ENCODE results near the gene FHOD3.

FHOD3 gene

GRCh38 chr18:36724169-36724568 lies 426.7 kb downstream of the FHOD3 start:
- H3K4me3 ChIP-seq (ENCODE audit: low read depth in 1 of 2, low read length in 2 of 2): peak overlapping the region in 1 of 2 donors; percentile 43
- peaks cover 0 to 7% of the 10 kb centered on the region in 2 donors for H3K4me1 ChIP-seq (ENCODE audit: control insufficient read depth in 1 of 2, insufficient read depth in 2 of 2, low read length in 2 of 2)
- H3K27ac ChIP-seq (ENCODE audit: low read length): no peak overlapping the region

GRCh38 chr18:36724591-36725001 lies 427.1 kb downstream of the FHOD3 start:
- Histone ChIP-seq H3K4me3 (ENCODE audit: low read depth in 1 of 2, low read length in 2 of 2) (peak overlapping the region in 1 of 2 donors; percentile 43), H3K4me1 (ENCODE audit: control insufficient read depth in 1 of 2, insufficient read depth in 2 of 2, low read length in 2 of 2) (peaks cover 0 to 7% of the 10 kb centered on the region in 2 donors), H3K27ac (ENCODE audit: low read length) (no peak overlapping the region), H3K27me3 (ENCODE audit: low read depth, low read length) (no peaks in the 10 kb centered on the region), H3K9me3 (ENCODE audit: control insufficient read depth in 1 of 2, low read length in 2 of 2) (no peaks in the 10 kb centered on the region), H3K36me3 (ENCODE audit: control insufficient read depth in 1 of 2, insufficient read depth in 2 of 2, low read length in 2 of 2) (peaks cover 0 to 5% of the 10 kb centered on the region in 2 donors)

More at GRCh38 chr18:36724169-36724568, 426.7 kb downstream of the FHOD3 start:
- H3K9me3 ChIP-seq (ENCODE audit: control insufficient read depth in 1 of 2, low read length in 2 of 2): no peaks in the 10 kb centered on the region
- H3K36me3 ChIP-seq (ENCODE audit: control insufficient read depth in 1 of 2, insufficient read depth in 2 of 2, low read length in 2 of 2): peaks cover 0 to 4% of the 10 kb centered on the region in 2 donors
- H3K27me3 ChIP-seq (ENCODE audit: low read depth, low read length): no peaks in the 10 kb centered on the region

- Histone ChIP-seq H3K36me3 (ENCODE audit: control insufficient read depth in 1 of 2, insufficient read depth in 2 of 2, low read length in 2 of 2) (peaks cover 0 to 15% of the 10 kb centered on the region in 2 donors), H3K4me1 (ENCODE audit: control insufficient read depth in 1 of 2, insufficient read depth in 2 of 2, low read length in 2 of 2) (peaks cover 0 to 7% of the 10 kb centered on the region in 2 donors), H3K27me3 (ENCODE audit: low read depth, low read length) (no peaks in the 10 kb centered on the region), H3K27ac (ENCODE audit: low read length) (no peak overlapping the region), H3K9me3 (ENCODE audit: control insufficient read depth in 1 of 2, low read length in 2 of 2) (no peaks in the 10 kb centered on the region), H3K4me3 (ENCODE audit: low read depth in 1 of 2, low read length in 2 of 2) (no peak overlapping the region)
Observed at GRCh38 chr18:36728345-36728744, 430.8 kb downstream of the FHOD3 start.

GRCh38 chr18:36729197-36729596 lies 431.7 kb downstream of the FHOD3 start:
- peaks cover 0 to 23% of the 10 kb centered on the region in 2 donors for H3K36me3 ChIP-seq (ENCODE audit: control insufficient read depth in 1 of 2, insufficient read depth in 2 of 2, low read length in 2 of 2)
- peaks cover 0 to 7% of the 10 kb centered on the region in 2 donors for H3K4me1 ChIP-seq (ENCODE audit: control insufficient read depth in 1 of 2, insufficient read depth in 2 of 2, low read length in 2 of 2)
- no peak overlapping the region for H3K27ac ChIP-seq (ENCODE audit: low read length)
- H3K9me3 ChIP-seq (ENCODE audit: control insufficient read depth in 1 of 2, low read length in 2 of 2): no peaks in the 10 kb centered on the region
- H3K27me3 ChIP-seq (ENCODE audit: low read depth, low read length): no peaks in the 10 kb centered on the region
- no peak overlapping the region for H3K4me3 ChIP-seq (ENCODE audit: low read depth in 1 of 2, low read length in 2 of 2)

- H3K27me3 ChIP-seq (ENCODE audit: low read depth, low read length): no peaks in the 10 kb centered on the region
- H3K36me3 ChIP-seq (ENCODE audit: control insufficient read depth in 1 of 2, insufficient read depth in 2 of 2, low read length in 2 of 2): peaks cover 0 to 31% of the 10 kb centered on the region in 2 donors
- no peaks in the 10 kb centered on the region for H3K9me3 ChIP-seq (ENCODE audit: control insufficient read depth in 1 of 2, low read length in 2 of 2)
- H3K4me3 ChIP-seq (ENCODE audit: low read depth in 1 of 2, low read length in 2 of 2): no peak overlapping the region
- no peak overlapping the region for H3K27ac ChIP-seq (ENCODE audit: low read length)
- no peaks in the 10 kb centered on the region for H3K4me1 ChIP-seq (ENCODE audit: control insufficient read depth in 1 of 2, insufficient read depth in 2 of 2, low read length in 2 of 2)
Observed at GRCh38 chr18:36732264-36732663, 434.8 kb downstream of the FHOD3 start.

GRCh38 chr18:36733150-36733549 lies 435.6 kb downstream of the FHOD3 start:
- Histone ChIP-seq H3K27me3 (ENCODE audit: low read depth, low read length) (no peaks in the 10 kb centered on the region), H3K4me1 (ENCODE audit: control insufficient read depth in 1 of 2, insufficient read depth in 2 of 2, low read length in 2 of 2) (no peaks in the 10 kb centered on the region), H3K9me3 (ENCODE audit: control insufficient read depth in 1 of 2, low read length in 2 of 2) (no peaks in the 10 kb centered on the region), H3K36me3 (ENCODE audit: control insufficient read depth in 1 of 2, insufficient read depth in 2 of 2, low read length in 2 of 2) (peaks cover 0 to 31% of the 10 kb centered on the region in 2 donors), H3K4me3 (ENCODE audit: low read depth in 1 of 2, low read length in 2 of 2) (no peak overlapping the region), H3K27ac (ENCODE audit: low read length) (no peak overlapping the region)

- no peaks in the 10 kb centered on the region for H3K4me1 ChIP-seq (ENCODE audit: control insufficient read depth in 1 of 2, insufficient read depth in 2 of 2, low read length in 2 of 2)
- H3K27me3 ChIP-seq (ENCODE audit: low read depth, low read length): no peaks in the 10 kb centered on the region
- no peak overlapping the region for H3K27ac ChIP-seq (ENCODE audit: low read length)
- peaks cover 0 to 26% of the 10 kb centered on the region in 2 donors for H3K36me3 ChIP-seq (ENCODE audit: control insufficient read depth in 1 of 2, insufficient read depth in 2 of 2, low read length in 2 of 2)
- H3K9me3 ChIP-seq (ENCODE audit: control insufficient read depth in 1 of 2, low read length in 2 of 2): no peaks in the 10 kb centered on the region
- H3K4me3 ChIP-seq (ENCODE audit: low read depth in 1 of 2, low read length in 2 of 2): no peak overlapping the region
Observed at GRCh38 chr18:36734596-36734995, 437.1 kb downstream of the FHOD3 start.

GRCh38 chr18:36735130-36735529 lies 437.6 kb downstream of the FHOD3 start:
- Histone ChIP-seq H3K9me3 (ENCODE audit: control insufficient read depth in 1 of 2, low read length in 2 of 2) (no peaks in the 10 kb centered on the region), H3K4me1 (ENCODE audit: control insufficient read depth in 1 of 2, insufficient read depth in 2 of 2, low read length in 2 of 2) (no peaks in the 10 kb centered on the region), H3K36me3 (ENCODE audit: control insufficient read depth in 1 of 2, insufficient read depth in 2 of 2, low read length in 2 of 2) (peaks cover 0 to 26% of the 10 kb centered on the region in 2 donors), H3K27me3 (ENCODE audit: low read depth, low read length) (no peaks in the 10 kb centered on the region), H3K27ac (ENCODE audit: low read length) (no peak overlapping the region), H3K4me3 (ENCODE audit: low read depth in 1 of 2, low read length in 2 of 2) (no peak overlapping the region)

- H3K4me3 ChIP-seq (ENCODE audit: low read depth in 1 of 2, low read length in 2 of 2): no peak overlapping the region
- no peaks in the 10 kb centered on the region for H3K9me3 ChIP-seq (ENCODE audit: control insufficient read depth in 1 of 2, low read length in 2 of 2)
- H3K4me1 ChIP-seq (ENCODE audit: control insufficient read depth in 1 of 2, insufficient read depth in 2 of 2, low read length in 2 of 2): no peaks in the 10 kb centered on the region
- no peaks in the 10 kb centered on the region for H3K27me3 ChIP-seq (ENCODE audit: low read depth, low read length)
- H3K36me3 ChIP-seq (ENCODE audit: control insufficient read depth in 1 of 2, insufficient read depth in 2 of 2, low read length in 2 of 2): peaks cover 0 to 31% of the 10 kb centered on the region in 2 donors
- H3K27ac ChIP-seq (ENCODE audit: low read length): no peak overlapping the region
Observed at GRCh38 chr18:36736094-36736493, 438.6 kb downstream of the FHOD3 start.

GRCh38 chr18:36737316-36737715 lies 439.8 kb downstream of the FHOD3 start:
- Histone ChIP-seq H3K27ac (ENCODE audit: low read length) (no peak overlapping the region), H3K4me3 (ENCODE audit: low read depth in 1 of 2, low read length in 2 of 2) (no peak overlapping the region), H3K27me3 (ENCODE audit: low read depth, low read length) (no peaks in the 10 kb centered on the region), H3K4me1 (ENCODE audit: control insufficient read depth in 1 of 2, insufficient read depth in 2 of 2, low read length in 2 of 2) (no peaks in the 10 kb centered on the region), H3K9me3 (ENCODE audit: control insufficient read depth in 1 of 2, low read length in 2 of 2) (no peaks in the 10 kb centered on the region), H3K36me3 (ENCODE audit: control insufficient read depth in 1 of 2, insufficient read depth in 2 of 2, low read length in 2 of 2) (peaks cover 0 to 38% of the 10 kb centered on the region in 2 donors)

- no peaks in the 10 kb centered on the region for H3K4me1 ChIP-seq (ENCODE audit: control insufficient read depth in 1 of 2, insufficient read depth in 2 of 2, low read length in 2 of 2)
- no peak overlapping the region for H3K4me3 ChIP-seq (ENCODE audit: low read depth in 1 of 2, low read length in 2 of 2)
- H3K36me3 ChIP-seq (ENCODE audit: control insufficient read depth in 1 of 2, insufficient read depth in 2 of 2, low read length in 2 of 2): peaks cover 0 to 31% of the 10 kb centered on the region in 2 donors
- H3K9me3 ChIP-seq (ENCODE audit: control insufficient read depth in 1 of 2, low read length in 2 of 2): no peaks in the 10 kb centered on the region
- H3K27ac ChIP-seq (ENCODE audit: low read length): no peak overlapping the region
- no peaks in the 10 kb centered on the region for H3K27me3 ChIP-seq (ENCODE audit: low read depth, low read length)
Observed at GRCh38 chr18:36744261-36744876, 446.9 kb downstream of the FHOD3 start.
